HepG2 (cell line): Measurements from ENCODE around the gene TAS1R1. TPM values are rescaled to one million over a fixed set of nuclear protein-coding genes. Genes with fewer than 3 reads are reported as not detected.
A peak's percentile ranks its signal among the peaks of the same experiment; 100 is the strongest.

Experiments used
- AHR ChIP-seq: IDR thresholded peaks from 2 replicates; pipeline ENCODE4 v1.6.1; 2018; ENCODE audit warnings: missing genetic modification reagents, missing compliant biosample characterization
- HNRNPUL1 ChIP-seq: fragments of 200-400 bp; formaldehyde crosslinking; IDR thresholded peaks from 2 replicates; pipeline ENCODE4 v1.6.1; 2017; ENCODE audit warnings: low read depth, mild to moderate bottlenecking, low read length, moderate library complexity
- IKZF1 ChIP-seq: fragments of 450-650 bp; IDR thresholded peaks from 2 replicates; pipeline ENCODE4 v1.7.1; 2016
- SNAI1 ChIP-seq: sonication (generic); formaldehyde crosslinking; IDR thresholded peaks from 2 replicates; pipeline ENCODE4 v1.5.0; 2020; ENCODE audit warnings: mild to moderate bottlenecking, missing genetic modification reagents, borderline replicate concordance
- SYNCRIP ChIP-seq: fragments of 200-400 bp; formaldehyde crosslinking; IDR thresholded peaks from 2 replicates; pipeline ENCODE4 v1.6.1; 2018; ENCODE audit warnings: mild to moderate bottlenecking, low read depth, low read length; ENCODE audit not compliant: insufficient read depth
- TBP ChIP-seq: sonication (generic); formaldehyde crosslinking; IDR thresholded peaks from 2 replicates; pipeline ENCODE4 v1.5.0; 2020; ENCODE audit warnings: missing genetic modification reagents
- ZFP82 ChIP-seq: sonication (generic); formaldehyde crosslinking; IDR thresholded peaks from 2 replicates; pipeline ENCODE4 v1.5.1; 2020; ENCODE audit warnings: mild to moderate bottlenecking, missing genetic modification reagents, borderline replicate concordance
- ZNF446 ChIP-seq: sonication (generic); formaldehyde crosslinking; IDR thresholded peaks from 2 replicates; pipeline ENCODE4 v1.5.0; 2020; ENCODE audit warnings: mild to moderate bottlenecking, missing genetic modification reagents
- ZNF670 ChIP-seq: sonication (generic); formaldehyde crosslinking; IDR thresholded peaks from 2 replicates; pipeline ENCODE4 v1.8.0; 2022; ENCODE audit warnings: mild to moderate bottlenecking, missing genetic modification reagents, borderline replicate concordance
- polyA plus RNA-seq, 8 experiments: library from polyadenylated mRNA; depleted of rRNA in 3 of 8; stranded (reverse) in 7 of 8; unstranded in 1 of 8; fragments of >200 nt; fragmentation: Illumina TruSeq in 4 of 8; extraction: Trizol in 4 of 8; gene quantifications; 2 replicates each; pipeline versions ENCODE4 v1.2.1 to v1.2.3, GENCODE V29; 2011 to 2016; ENCODE audit warnings: low read depth in 4 of 8, missing spikeins in 1 of 8, mixed read lengths in 1 of 8; ENCODE audit not compliant: insufficient read depth in 1 of 8
- total RNA-seq, 5 experiments: library from RNA; depleted of rRNA; stranded (reverse); fragments of >200 nt; fragmentation: Illumina TruSeq; extraction: Trizol; gene quantifications; 2 replicates each; pipeline ENCODE4 v1.2.3, GENCODE V29; 2016; ENCODE audit warnings: low read depth in 1 of 5
- TF ChIP-seq, protein P1 (sequence below): IDR thresholded peaks from 2 replicates; pipeline ENCODE4 v1.6.1; 2012; ENCODE audit warnings: low read length, improper control_type of control experiment
- TF ChIP-seq, protein P2 (sequence below): fragments of 450-650 bp; IDR thresholded peaks from 2 replicates; pipeline ENCODE4 v1.6.1; 2016
- TF ChIP-seq, protein P3 (sequence below): sonication (generic); formaldehyde crosslinking; IDR thresholded peaks from 2 replicates; pipeline ENCODE4 v1.4.0; 2020; ENCODE audit warnings: missing genetic modification reagents, borderline replicate concordance

Gene TAS1R1
- total and polyA plus RNA-seq, 2 of the 13 experiments (the other 11 are each of a cell fraction or from before 2014, with no cell fraction given) = 1.4 to 1.6 TPM

DNA sequence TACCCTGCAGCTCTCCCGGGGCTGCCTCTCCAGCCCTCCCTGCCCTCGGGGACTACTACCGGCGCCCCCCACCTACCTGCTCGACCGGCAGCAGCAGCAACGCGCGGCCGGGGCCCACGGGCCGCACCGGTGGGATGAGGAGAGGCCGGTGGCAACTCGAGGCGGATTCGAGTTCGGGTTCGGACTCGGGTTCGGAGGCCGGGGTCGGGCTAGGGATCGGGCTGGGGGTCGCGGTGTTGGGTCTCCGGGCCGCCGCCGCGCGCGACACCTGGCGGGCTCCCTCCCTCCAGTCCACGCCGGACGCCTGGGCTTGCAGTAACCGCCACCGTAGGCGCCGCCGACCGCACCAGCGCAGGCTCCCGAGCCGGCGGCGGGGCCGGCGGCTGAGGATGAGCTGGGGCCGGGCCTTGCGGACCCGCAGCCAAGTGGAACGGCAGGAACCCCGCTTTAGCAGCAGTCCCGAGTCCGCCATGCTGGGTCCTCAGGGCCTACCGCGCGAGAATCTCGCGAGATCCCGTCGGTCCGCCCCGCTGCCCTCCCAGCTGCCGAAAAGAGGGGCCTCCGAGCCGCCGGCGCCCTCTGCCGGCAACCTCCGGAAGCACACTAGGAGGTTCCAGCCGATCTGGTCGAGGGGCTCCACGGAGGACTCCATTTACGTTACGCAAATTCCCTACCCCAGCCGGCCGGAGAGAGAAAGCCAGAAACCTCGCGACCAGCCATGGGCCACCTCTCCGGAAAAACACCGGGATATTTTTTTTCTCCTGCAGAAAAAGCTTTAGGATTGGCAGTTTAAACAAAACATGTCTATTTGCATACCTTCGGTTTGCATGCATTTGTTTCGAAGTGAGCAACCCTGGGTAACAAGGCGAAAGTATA is 838 bp upstream of the TAS1R1 start, which contains the start of gene NOL9 (continued):
- TF ChIP-seq, protein P1, sequence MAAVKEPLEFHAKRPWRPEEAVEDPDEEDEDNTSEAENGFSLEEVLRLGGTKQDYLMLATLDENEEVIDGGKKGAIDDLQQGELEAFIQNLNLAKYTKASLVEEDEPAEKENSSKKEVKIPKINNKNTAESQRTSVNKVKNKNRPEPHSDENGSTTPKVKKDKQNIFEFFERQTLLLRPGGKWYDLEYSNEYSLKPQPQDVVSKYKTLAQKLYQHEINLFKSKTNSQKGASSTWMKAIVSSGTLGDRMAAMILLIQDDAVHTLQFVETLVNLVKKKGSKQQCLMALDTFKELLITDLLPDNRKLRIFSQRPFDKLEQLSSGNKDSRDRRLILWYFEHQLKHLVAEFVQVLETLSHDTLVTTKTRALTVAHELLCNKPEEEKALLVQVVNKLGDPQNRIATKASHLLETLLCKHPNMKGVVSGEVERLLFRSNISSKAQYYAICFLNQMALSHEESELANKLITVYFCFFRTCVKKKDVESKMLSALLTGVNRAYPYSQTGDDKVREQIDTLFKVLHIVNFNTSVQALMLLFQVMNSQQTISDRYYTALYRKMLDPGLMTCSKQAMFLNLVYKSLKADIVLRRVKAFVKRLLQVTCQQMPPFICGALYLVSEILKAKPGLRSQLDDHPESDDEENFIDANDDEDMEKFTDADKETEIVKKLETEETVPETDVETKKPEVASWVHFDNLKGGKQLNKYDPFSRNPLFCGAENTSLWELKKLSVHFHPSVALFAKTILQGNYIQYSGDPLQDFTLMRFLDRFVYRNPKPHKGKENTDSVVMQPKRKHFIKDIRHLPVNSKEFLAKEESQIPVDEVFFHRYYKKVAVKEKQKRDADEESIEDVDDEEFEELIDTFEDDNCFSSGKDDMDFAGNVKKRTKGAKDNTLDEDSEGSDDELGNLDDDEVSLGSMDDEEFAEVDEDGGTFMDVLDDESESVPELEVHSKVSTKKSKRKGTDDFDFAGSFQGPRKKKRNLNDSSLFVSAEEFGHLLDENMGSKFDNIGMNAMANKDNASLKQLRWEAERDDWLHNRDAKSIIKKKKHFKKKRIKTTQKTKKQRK = no peak
- TF ChIP-seq TBP (CRISPR knock-in tag) = no peak
- no peak for TF ChIP-seq IKZF1
- no peak for TF ChIP-seq HNRNPUL1
- TF ChIP-seq SNAI1 = peak; percentile 54; the same call in 1 of the 2 replicates
- TF ChIP-seq ZNF446 (CRISPR knock-in tag) = peak; percentile 50; the same call in 1 of the 2 replicates
- TF ChIP-seq ZNF670 (CRISPR knock-in tag) = no peak
- TF ChIP-seq AHR (CRISPR knock-in tag) = no peak
- TF ChIP-seq, protein P2, sequence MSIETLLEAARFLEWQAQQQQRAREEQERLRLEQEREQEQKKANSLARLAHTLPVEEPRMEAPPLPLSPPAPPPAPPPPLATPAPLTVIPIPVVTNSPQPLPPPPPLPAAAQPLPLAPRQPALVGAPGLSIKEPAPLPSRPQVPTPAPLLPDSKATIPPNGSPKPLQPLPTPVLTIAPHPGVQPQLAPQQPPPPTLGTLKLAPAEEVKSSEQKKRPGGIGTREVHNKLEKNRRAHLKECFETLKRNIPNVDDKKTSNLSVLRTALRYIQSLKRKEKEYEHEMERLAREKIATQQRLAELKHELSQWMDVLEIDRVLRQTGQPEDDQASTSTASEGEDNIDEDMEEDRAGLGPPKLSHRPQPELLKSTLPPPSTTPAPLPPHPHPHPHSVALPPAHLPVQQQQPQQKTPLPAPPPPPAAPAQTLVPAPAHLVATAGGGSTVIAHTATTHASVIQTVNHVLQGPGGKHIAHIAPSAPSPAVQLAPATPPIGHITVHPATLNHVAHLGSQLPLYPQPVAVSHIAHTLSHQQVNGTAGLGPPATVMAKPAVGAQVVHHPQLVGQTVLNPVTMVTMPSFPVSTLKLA = no peak
- no peak for TF ChIP-seq ZFP82 (CRISPR knock-in tag)
- no peak for TF ChIP-seq SYNCRIP
- TF ChIP-seq, protein P3, sequence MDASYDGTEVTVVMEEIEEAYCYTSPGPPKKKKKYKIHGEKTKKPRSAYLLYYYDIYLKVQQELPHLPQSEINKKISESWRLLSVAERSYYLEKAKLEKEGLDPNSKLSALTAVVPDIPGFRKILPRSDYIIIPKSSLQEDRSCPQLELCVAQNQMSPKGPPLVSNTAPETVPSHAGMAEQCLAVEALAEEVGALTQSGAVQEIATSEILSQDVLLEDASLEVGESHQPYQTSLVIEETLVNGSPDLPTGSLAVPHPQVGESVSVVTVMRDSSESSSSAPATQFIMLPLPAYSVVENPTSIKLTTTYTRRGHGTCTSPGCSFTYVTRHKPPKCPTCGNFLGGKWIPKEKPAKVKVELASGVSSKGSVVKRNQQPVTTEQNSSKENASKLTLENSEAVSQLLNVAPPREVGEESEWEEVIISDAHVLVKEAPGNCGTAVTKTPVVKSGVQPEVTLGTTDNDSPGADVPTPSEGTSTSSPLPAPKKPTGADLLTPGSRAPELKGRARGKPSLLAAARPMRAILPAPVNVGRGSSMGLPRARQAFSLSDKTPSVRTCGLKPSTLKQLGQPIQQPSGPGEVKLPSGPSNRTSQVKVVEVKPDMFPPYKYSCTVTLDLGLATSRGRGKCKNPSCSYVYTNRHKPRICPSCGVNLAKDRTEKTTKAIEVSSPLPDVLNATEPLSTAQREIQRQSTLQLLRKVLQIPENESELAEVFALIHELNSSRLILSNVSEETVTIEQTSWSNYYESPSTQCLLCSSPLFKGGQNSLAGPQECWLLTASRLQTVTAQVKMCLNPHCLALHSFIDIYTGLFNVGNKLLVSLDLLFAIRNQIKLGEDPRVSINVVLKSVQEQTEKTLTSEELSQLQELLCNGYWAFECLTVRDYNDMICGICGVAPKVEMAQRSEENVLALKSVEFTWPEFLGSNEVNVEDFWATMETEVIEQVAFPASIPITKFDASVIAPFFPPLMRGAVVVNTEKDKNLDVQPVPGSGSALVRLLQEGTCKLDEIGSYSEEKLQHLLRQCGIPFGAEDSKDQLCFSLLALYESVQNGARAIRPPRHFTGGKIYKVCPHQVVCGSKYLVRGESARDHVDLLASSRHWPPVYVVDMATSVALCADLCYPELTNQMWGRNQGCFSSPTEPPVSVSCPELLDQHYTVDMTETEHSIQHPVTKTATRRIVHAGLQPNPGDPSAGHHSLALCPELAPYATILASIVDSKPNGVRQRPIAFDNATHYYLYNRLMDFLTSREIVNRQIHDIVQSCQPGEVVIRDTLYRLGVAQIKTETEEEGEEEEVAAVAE (CRISPR knock-in tag) = peak; percentile 48; the same call in 1 of the 2 replicates
